ENCODE data around the gene RASGRF2. TPM values are rescaled to one million over a fixed set of nuclear protein-coding genes. Genes with fewer than 3 reads are reported as not detected.

The RASGRF2 gene
- total and polyA plus RNA-seq, 9 of the 15 experiments (the other 6 are each of a cell fraction or from before 2014, with no cell fraction given) = 0.01 to 0.22 (median 0.08) TPM; not detected in 2

- TF ChIP-seq ZNF512 (tag; IDR thresholded peaks at IDR 0.05) (no peak), CBX8 (IDR thresholded peaks at IDR 0.05; ENCODE audit: borderline replicate concordance, extremely low read depth, low read depth, low read length, poor library complexity, severe bottlenecking) (no peak), ELF2 (CRISPR knock-in tag; IDR thresholded peaks at IDR 0.05) (no peak)
Measured at GRCh38 chr5:81075041-81075440, 114.9 kb downstream of the RASGRF2 start (continued).

DNA sequence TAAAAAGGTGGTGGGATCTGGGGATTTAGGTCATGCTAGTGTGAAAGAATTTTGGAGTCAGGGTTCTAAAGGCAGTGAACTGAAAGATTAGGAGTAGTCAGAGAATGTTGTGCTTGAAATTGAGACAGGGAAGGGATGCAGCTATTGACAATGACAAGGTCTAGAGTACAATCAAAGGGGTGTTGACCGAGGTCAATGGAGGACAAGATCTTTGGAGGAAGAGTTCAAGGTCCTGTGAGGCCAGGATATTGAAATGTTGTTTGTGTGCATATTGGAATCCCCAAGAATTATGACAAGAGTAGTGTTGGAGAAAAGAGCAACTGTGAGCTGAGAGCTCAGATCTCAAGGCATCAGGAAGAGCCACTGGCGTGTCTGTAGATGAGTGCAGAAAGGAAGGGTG is 116.9 kb downstream of the RASGRF2 start:
- 0% methylated on average over 2 of the region's 2 CpGs for WGBS (ENCODE audit: insufficient coverage, low coverage, missing lambda C conversion rate)
- peaks cover 2 to 12% of the 10 kb centered on the region in 2 experiments; a peak in 3 of 5 replicates for H3K27me3 ChIP-seq (ENCODE audit: control insufficient read depth in 2 of 2, insufficient read depth in 2 of 2, low read length in 2 of 2)
- no peak overlapping the region for H3K4me2 ChIP-seq (ENCODE audit: insufficient read depth, low read length)
- no peak for DNase-seq (ENCODE audit: extremely low read depth in 1 of 4, low spot score in 3 of 4)
- in situ Hi-C loops (cut with MboI) (no loop called here), intact Hi-C loops (cut with micrococcal nuclease) (no loop called here)
- no peaks in the 10 kb centered on the region for H3K9me3 ChIP-seq (replicated peaks; ENCODE audit: control insufficient read depth, insufficient read depth, low read depth, low read length)
- H3K9ac ChIP-seq (ENCODE audit: insufficient read depth in 1 of 2, low read depth in 2 of 2, low read length in 2 of 2) = no peak overlapping the region
- no peak overlapping the region for H3K4me3 ChIP-seq
- H3K79me2 ChIP-seq (ENCODE audit: control insufficient read depth, insufficient read depth, low read length) = no peaks in the 10 kb centered on the region
- POLR2A ChIA-PET = no interaction called here
- H4K20me1 ChIP-seq (replicated peaks; ENCODE audit: control insufficient read depth, insufficient read depth, low read length) = no peaks in the 10 kb centered on the region
- CTCF ChIA-PET (ENCODE audit: low intra/inter-chr PET ratio) = no interaction called here
- H3K4me1 ChIP-seq (replicated peaks in 1 of 2; ENCODE audit: control insufficient read depth in 2 of 2, insufficient read depth in 2 of 2, low read length in 2 of 2) = no peaks in the 10 kb centered on the region
- H3K9me1 ChIP-seq (ENCODE audit: control insufficient read depth, insufficient read depth, low read length) = no peaks in the 10 kb centered on the region
- ATAC-seq = no peak
- H3K36me3 ChIP-seq (ENCODE audit: control insufficient read depth, insufficient read depth, low read length) = no peaks in the 10 kb centered on the region
- TF ChIP-seq FOSL1 (tag; conservative IDR thresholded peaks at IDR 0.05) (no peak), ZNF586 (CRISPR knock-in tag; conservative IDR thresholded peaks at IDR 0.05) (no peak), TRIM28 (IDR thresholded peaks at IDR 0.05) (no peak), RBM17 (IDR thresholded peaks at IDR 0.05; ENCODE audit: borderline replicate concordance, low read depth, low read length) (no peak), SIRT6 (IDR thresholded peaks at IDR 0.05; ENCODE audit: low read depth, low read length) (no peak)
- TF ChIP-seq, protein P1, sequence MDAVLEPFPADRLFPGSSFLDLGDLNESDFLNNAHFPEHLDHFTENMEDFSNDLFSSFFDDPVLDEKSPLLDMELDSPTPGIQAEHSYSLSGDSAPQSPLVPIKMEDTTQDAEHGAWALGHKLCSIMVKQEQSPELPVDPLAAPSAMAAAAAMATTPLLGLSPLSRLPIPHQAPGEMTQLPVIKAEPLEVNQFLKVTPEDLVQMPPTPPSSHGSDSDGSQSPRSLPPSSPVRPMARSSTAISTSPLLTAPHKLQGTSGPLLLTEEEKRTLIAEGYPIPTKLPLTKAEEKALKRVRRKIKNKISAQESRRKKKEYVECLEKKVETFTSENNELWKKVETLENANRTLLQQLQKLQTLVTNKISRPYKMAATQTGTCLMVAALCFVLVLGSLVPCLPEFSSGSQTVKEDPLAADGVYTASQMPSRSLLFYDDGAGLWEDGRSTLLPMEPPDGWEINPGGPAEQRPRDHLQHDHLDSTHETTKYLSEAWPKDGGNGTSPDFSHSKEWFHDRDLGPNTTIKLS (IDR thresholded peaks at IDR 0.05; ENCODE audit: borderline replicate concordance, low read depth) = no peak
- no TSS peak for BruUV-seq (replicated peaks)
- no peak overlapping the region for H2AFZ ChIP-seq (ENCODE audit: low read depth, low read length)
- no peak for FAIRE-seq
- H3K27ac ChIP-seq (ENCODE audit: extremely low read depth, low read depth, low read length) = no peak overlapping the region

Data from K562 (cell line).